ENCODE results near the gene CROCC2.

Gene CROCC2

DNA sequence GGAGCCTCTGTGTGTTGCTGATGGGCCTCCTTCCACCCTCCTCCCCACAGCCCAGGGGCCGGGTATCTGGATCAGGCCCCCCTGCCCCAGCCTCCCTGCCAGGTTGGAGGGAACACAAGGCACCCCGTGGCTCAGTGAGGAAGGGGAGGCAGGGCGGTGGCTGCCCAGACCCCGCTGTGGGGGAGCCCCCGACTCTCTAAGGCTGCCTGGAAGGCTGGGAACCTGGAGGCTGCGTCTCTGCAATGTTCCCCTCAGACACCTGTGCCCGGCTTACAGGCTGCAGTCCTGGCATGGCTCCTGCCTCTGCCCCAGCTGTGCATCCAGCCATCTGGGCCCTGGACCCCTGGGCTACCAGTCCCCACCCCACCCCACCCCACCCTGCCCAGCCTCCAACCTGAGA is 9.7 kb upstream of the CROCC2 start:
- TF ChIP-seq, protein P1, sequence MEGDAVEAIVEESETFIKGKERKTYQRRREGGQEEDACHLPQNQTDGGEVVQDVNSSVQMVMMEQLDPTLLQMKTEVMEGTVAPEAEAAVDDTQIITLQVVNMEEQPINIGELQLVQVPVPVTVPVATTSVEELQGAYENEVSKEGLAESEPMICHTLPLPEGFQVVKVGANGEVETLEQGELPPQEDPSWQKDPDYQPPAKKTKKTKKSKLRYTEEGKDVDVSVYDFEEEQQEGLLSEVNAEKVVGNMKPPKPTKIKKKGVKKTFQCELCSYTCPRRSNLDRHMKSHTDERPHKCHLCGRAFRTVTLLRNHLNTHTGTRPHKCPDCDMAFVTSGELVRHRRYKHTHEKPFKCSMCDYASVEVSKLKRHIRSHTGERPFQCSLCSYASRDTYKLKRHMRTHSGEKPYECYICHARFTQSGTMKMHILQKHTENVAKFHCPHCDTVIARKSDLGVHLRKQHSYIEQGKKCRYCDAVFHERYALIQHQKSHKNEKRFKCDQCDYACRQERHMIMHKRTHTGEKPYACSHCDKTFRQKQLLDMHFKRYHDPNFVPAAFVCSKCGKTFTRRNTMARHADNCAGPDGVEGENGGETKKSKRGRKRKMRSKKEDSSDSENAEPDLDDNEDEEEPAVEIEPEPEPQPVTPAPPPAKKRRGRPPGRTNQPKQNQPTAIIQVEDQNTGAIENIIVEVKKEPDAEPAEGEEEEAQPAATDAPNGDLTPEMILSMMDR (IDR thresholded peaks at IDR 0.05; ENCODE audit: low read length) = no peak
- TF ChIP-seq EZH2 (IDR thresholded peaks at IDR 0.05; ENCODE audit: borderline replicate concordance, low read length) = no peak
- Histone ChIP-seq H3K9me2 (ENCODE audit: low read depth, low read length) (no peaks in the 10 kb centered on the region), H2AFZ (ENCODE audit: low read length) (no peak overlapping the region), H3K27ac (ENCODE audit: low read depth, low read length, poor library complexity, severe bottlenecking) (no peak overlapping the region), H3K27me3 (ENCODE audit: insufficient read depth, low read length) (no peaks in the 10 kb centered on the region), H3K9me3 (ENCODE audit: low read length) (no peaks in the 10 kb centered on the region), H4K20me1 (ENCODE audit: insufficient read depth, low read length) (no peaks in the 10 kb centered on the region), H3K79me2 (ENCODE audit: insufficient read depth, low read length) (no peaks in the 10 kb centered on the region), H3F3A (ENCODE audit: insufficient read depth, low read length) (no peaks in the 10 kb centered on the region), H3K9ac (ENCODE audit: low read length) (no peak overlapping the region), H3K36me3 (ENCODE audit: insufficient read depth, low read length) (no peaks in the 10 kb centered on the region), H3K4me3 (ENCODE audit: low read depth, low read length, poor library complexity, severe bottlenecking) (no peak overlapping the region), H3K4me1 (ENCODE audit: insufficient read depth, low read length, severe bottlenecking) (no peaks in the 10 kb centered on the region), H3K4me2 (ENCODE audit: low read length) (no peak overlapping the region)

DNA sequence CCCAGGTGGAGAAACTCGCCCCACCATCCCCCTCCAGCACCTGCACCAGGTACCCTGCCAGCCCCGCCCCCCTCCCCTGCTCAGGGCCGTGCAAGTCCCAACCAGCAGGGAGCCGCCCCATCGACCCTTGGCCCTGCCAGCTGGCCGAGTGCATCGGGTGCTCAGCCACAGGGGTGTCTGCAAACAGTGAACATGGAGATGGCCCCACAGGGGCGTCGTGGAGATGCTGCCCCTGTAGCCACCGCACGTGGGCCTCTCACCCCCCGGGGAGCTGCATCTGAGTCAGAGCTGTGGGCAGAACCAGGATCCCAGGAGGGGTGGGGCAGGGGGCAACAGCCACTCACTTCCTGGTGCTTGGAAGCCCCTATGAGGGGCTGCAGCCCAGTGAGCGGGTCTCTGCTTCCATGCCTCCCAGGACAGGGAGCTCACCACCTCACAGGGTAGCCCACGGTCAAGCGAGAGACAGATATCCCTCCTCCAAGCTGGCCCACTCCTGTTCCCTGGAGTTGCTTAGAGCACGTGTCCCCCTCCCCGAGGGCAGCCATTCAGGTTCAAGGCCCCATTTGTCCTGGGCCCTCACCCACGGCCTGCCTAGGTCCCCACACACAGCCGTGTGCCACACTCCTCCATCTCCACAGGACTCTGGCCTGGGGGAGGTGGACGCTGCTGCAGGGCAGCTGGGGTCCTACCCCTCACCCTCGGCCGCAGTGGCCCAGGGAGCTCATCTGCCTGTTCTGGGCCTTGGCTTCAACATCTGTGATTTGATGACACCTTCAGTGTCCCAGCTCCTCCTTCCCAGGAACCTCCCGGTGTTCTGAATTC is 9.1 kb upstream of the CROCC2 start:
- no peak overlapping the region for H3K4me2 ChIP-seq (ENCODE audit: low read length)
- H3F3A ChIP-seq (ENCODE audit: insufficient read depth, low read length) = no peaks in the 10 kb centered on the region
- no peaks in the 10 kb centered on the region for H3K36me3 ChIP-seq (ENCODE audit: insufficient read depth, low read length)
- H3K79me2 ChIP-seq (ENCODE audit: insufficient read depth, low read length) = no peaks in the 10 kb centered on the region
- no peaks in the 10 kb centered on the region for H4K20me1 ChIP-seq (ENCODE audit: insufficient read depth, low read length)
- no peaks in the 10 kb centered on the region for H3K9me3 ChIP-seq (ENCODE audit: low read length)
- H3K27me3 ChIP-seq (ENCODE audit: insufficient read depth, low read length) = 0 out of 2 replicates have a peak, but pooled peaks cover 4% of the 10 kb centered on the region
- no peaks in the 10 kb centered on the region for H3K9me2 ChIP-seq (ENCODE audit: low read depth, low read length)
- no peak overlapping the region for H3K9ac ChIP-seq (ENCODE audit: low read length)
- no peak overlapping the region for H2AFZ ChIP-seq (ENCODE audit: low read length)
- H3K4me1 ChIP-seq (ENCODE audit: insufficient read depth, low read length, severe bottlenecking) = no peaks in the 10 kb centered on the region
- TF ChIP-seq, protein P1 (IDR thresholded peaks at IDR 0.05; ENCODE audit: low read length) = no peak
- no peak for TF ChIP-seq EZH2 (IDR thresholded peaks at IDR 0.05; ENCODE audit: borderline replicate concordance, low read length)
- H3K4me3 ChIP-seq (ENCODE audit: low read depth, low read length, poor library complexity, severe bottlenecking) = no peak overlapping the region
- no peak overlapping the region for H3K27ac ChIP-seq (ENCODE audit: low read depth, low read length, poor library complexity, severe bottlenecking)

DNA sequence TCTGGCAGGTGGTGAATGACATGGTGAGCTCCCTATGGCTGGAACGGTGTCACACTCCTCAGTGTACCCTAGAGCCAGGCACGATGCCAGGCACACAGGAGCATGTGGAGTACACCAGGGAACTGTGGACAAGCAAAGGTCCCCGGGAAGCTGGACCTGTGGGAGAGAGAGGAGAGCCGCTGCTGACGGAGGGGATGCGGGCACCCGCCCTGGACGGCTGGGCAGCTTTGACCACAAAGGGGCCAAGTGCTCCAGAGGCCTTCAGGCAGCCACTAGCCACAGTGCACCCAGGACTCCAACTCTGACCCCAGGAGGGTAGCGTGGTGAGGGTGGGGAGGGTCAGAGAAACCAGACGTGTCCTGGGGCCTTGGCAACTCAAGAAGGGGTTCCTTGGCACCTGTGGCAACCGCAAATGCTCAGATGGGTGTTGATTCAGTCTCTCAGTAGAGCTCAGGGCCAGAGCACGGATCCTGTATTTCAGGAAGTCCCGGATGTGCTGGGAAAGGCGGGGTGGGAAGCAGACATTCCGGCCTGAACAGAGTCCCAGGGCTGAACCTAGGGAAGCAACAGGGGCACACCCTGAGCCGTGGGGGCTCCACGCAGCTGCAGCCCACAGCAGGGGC is 7.9 kb upstream of the CROCC2 start:
- Histone ChIP-seq H3K27ac (ENCODE audit: low read depth, low read length, poor library complexity, severe bottlenecking) (no peak overlapping the region), H3K27me3 (ENCODE audit: insufficient read depth, low read length) (0 out of 2 replicates have a peak, but pooled peaks cover 5% of the 10 kb centered on the region), H3K4me1 (ENCODE audit: insufficient read depth, low read length, severe bottlenecking) (no peaks in the 10 kb centered on the region), H3K4me3 (ENCODE audit: low read depth, low read length, poor library complexity, severe bottlenecking) (no peak overlapping the region), H3K79me2 (ENCODE audit: insufficient read depth, low read length) (no peaks in the 10 kb centered on the region), H3F3A (ENCODE audit: insufficient read depth, low read length) (no peaks in the 10 kb centered on the region), H3K4me2 (ENCODE audit: low read length) (no peak overlapping the region), H4K20me1 (ENCODE audit: insufficient read depth, low read length) (no peaks in the 10 kb centered on the region), H2AFZ (ENCODE audit: low read length) (no peak overlapping the region), H3K9me3 (ENCODE audit: low read length) (no peaks in the 10 kb centered on the region), H3K9ac (ENCODE audit: low read length) (no peak overlapping the region), H3K9me2 (ENCODE audit: low read depth, low read length) (no peaks in the 10 kb centered on the region), H3K36me3 (ENCODE audit: insufficient read depth, low read length) (no peaks in the 10 kb centered on the region)
- no peak for TF ChIP-seq EZH2 (IDR thresholded peaks at IDR 0.05; ENCODE audit: borderline replicate concordance, low read length)
- TF ChIP-seq, protein P1 (IDR thresholded peaks at IDR 0.05; ENCODE audit: low read length) = no peak
